HepG2 (cell line): ENCODE measurements around the gene PRSS36. TPM values are rescaled to one million over a fixed set of nuclear protein-coding genes. Genes with fewer than 3 reads are reported as not detected.

Experiments
- ATAC-seq: fragments of 200-7000 bp; cut with Tn5 transposase; 3 replicates; pipeline ENCODE4 v1.9.1; 2020; ENCODE audit warnings: mild to moderate bottlenecking, moderate library complexity
- BruUV-seq: library from RNA; stranded (reverse); fragments of 400-500 nt; replicated peaks from 2 replicates; lab custom pipeline; 2021; lab: Mats Ljungman, UMichigan
- CTCF ChIA-PET: fragments of 300-600 bp; formaldehyde crosslinking; extraction: SDS; loops from one replicate; lab custom pipeline; 2021; ENCODE audit warnings: low total read pairs, inconsistent platforms, low intra/inter-chr PET ratio; lab: Yijun Ruan, JAX
- POLR2A ChIA-PET: fragments of 350-600 bp; sonication (Branson Sonifier 250); formaldehyde crosslinking; loops from one replicate; lab custom pipeline; 2020; ENCODE audit warnings: antibody characterized with exemption, inconsistent platforms; lab: Yijun Ruan, JAX
- DNase-seq: peaks from one replicate; pipeline ENCODE4 v3.0.0-alpha.2; 2015; ENCODE audit warnings: low spot score
- FAIRE-seq: peaks from 3 replicates; lab custom pipeline; 2011; peaks lifted over from hg19 to GRCh38; lab: Jason Lieb, UNC
- H2AFZ ChIP-seq: one replicate; pipeline ENCODE4 v1.6.1; 2011; ENCODE audit warnings: low read length, inconsistent platforms
- H3K27ac ChIP-seq: fragments of 300-600 bp; 3 replicates; pipeline ENCODE4 v1.8.0; 2011; ENCODE audit warnings: mixed run types, mild to moderate bottlenecking, mixed read lengths, low read length, inconsistent platforms; ENCODE audit not compliant: insufficient read depth; ENCODE audit errors: extremely low read length
- H3K27me3 ChIP-seq, 2 experiments: fragments of 200-600 bp in 1 of 2; 2 replicates in 1 of 2; 3 replicates in 1 of 2; pipeline versions ENCODE4 v1.6.0 to v1.8.0; 2011; ENCODE audit warnings: low read length in 2 of 2, mild to moderate bottlenecking in 2 of 2, moderate library complexity in 2 of 2, inconsistent platforms in 1 of 2; ENCODE audit not compliant: insufficient read depth in 2 of 2, control insufficient read depth in 1 of 2
- H3K36me3 ChIP-seq, 2 experiments: fragments of 200-600 bp in 1 of 2; replicated peaks in 1 of 2; 2 replicates in 1 of 2; 3 replicates in 1 of 2; pipeline versions ENCODE4 v1.5.1 to v1.8.0; 2011; ENCODE audit warnings: low read length in 2 of 2, inconsistent platforms in 1 of 2; ENCODE audit not compliant: insufficient read depth in 2 of 2, control insufficient read depth in 1 of 2
- H3K4me1 ChIP-seq: 2 replicates; pipeline ENCODE4 v1.5.1; 2012; ENCODE audit warnings: low read length, inconsistent platforms; ENCODE audit not compliant: insufficient read depth
- H3K4me2 ChIP-seq: 2 replicates; pipeline ENCODE4 v1.6.0; 2011; ENCODE audit warnings: low read depth, low read length, inconsistent platforms
- H3K4me3 ChIP-seq, 3 experiments: fragments of 200-600 bp in 1 of 3; sonication (generic), shearing (Covaris generic) in 1 of 3; replicated peaks in 1 of 3; 2 replicates each; pipeline ENCODE4 v1.5.1; 2011 to 2016; ENCODE audit warnings: low read length in 3 of 3, inconsistent platforms in 2 of 3, low read depth in 2 of 3, mild to moderate bottlenecking in 2 of 3, control low read depth in 1 of 3, mixed read lengths in 1 of 3; ENCODE audit not compliant: insufficient read depth in 1 of 3
- H3K79me2 ChIP-seq: one replicate; pipeline ENCODE4 v1.6.1; 2011; ENCODE audit warnings: low read length, inconsistent platforms; ENCODE audit not compliant: insufficient read depth
- H3K9ac ChIP-seq: 2 replicates; pipeline ENCODE4 v1.6.0; 2011; ENCODE audit warnings: mild to moderate bottlenecking, low read depth, low read length, inconsistent platforms; ENCODE audit not compliant: insufficient read depth
- H3K9me3 ChIP-seq: 2 replicates; pipeline ENCODE4 v1.5.1; 2012; ENCODE audit warnings: mild to moderate bottlenecking, low read length
- H4K20me1 ChIP-seq: 2 replicates; pipeline ENCODE4 v1.6.0; 2011; ENCODE audit warnings: inconsistent platforms, mild to moderate bottlenecking, low read length, moderate library complexity; ENCODE audit not compliant: insufficient read depth
- IKZF5 ChIP-seq: IDR thresholded peaks from 2 replicates; pipeline ENCODE4 v1.6.1; 2018; ENCODE audit warnings: missing genetic modification reagents, mild to moderate bottlenecking, missing compliant biosample characterization
- MYC ChIP-seq: sonication (generic); formaldehyde crosslinking; IDR thresholded peaks from 2 replicates; pipeline ENCODE4 v1.9.0; 2021; ENCODE audit warnings: missing genetic modification reagents, borderline replicate concordance
- PITX1 ChIP-seq: sonication (generic); formaldehyde crosslinking; IDR thresholded peaks from 2 replicates; pipeline ENCODE4 v1.5.1; 2020; ENCODE audit warnings: mild to moderate bottlenecking, missing genetic modification reagents
- PRMT3 ChIP-seq: sonication (generic); formaldehyde crosslinking; IDR thresholded peaks from 2 replicates; pipeline ENCODE4 v1.8.1; 2022; ENCODE audit warnings: low read depth, mild to moderate bottlenecking, moderate library complexity, missing genetic modification reagents, borderline replicate concordance
- TBX3 ChIP-seq: fragments of 450-650 bp; IDR thresholded peaks from 2 replicates; pipeline ENCODE4 v1.6.1; 2017; ENCODE audit warnings: antibody characterized with exemption, mild to moderate bottlenecking, inconsistent platforms, borderline replicate concordance
- TRIM24 ChIP-seq: sonication (generic); formaldehyde crosslinking; IDR thresholded peaks from 2 replicates; pipeline ENCODE4 v1.8.0; 2022; ENCODE audit warnings: mild to moderate bottlenecking, missing genetic modification reagents
- ZBTB44 ChIP-seq: sonication (generic); formaldehyde crosslinking; IDR thresholded peaks from 2 replicates; pipeline ENCODE4 v1.4.0; 2020; ENCODE audit warnings: missing genetic modification reagents
- ZIK1 ChIP-seq: sonication (generic); formaldehyde crosslinking; IDR thresholded peaks from 2 replicates; pipeline ENCODE4 v1.5.0; 2020; ENCODE audit warnings: mild to moderate bottlenecking, low read depth, missing genetic modification reagents, borderline replicate concordance
- ZNF34 ChIP-seq: sonication (generic); formaldehyde crosslinking; IDR thresholded peaks from 2 replicates; pipeline ENCODE4 v1.4.0; 2020; ENCODE audit warnings: mild to moderate bottlenecking, missing genetic modification reagents, borderline replicate concordance
- ZNF441 ChIP-seq: sonication (generic); formaldehyde crosslinking; IDR thresholded peaks from 2 replicates; pipeline ENCODE4 v1.7.0; 2021; ENCODE audit warnings: missing genetic modification reagents, borderline replicate concordance
- WGBS: methylation state at CpG from one replicate; pipeline ENCODE4 v1.1.6; 2017; ENCODE audit warnings: low lambda C conversion rate; 5-methylcytosine and 5-hydroxymethylcytosine counted together
- in situ Hi-C: cut with HindIII; loops from 2 replicates; pipeline ENCODE4 v1.10.0; 2017; ENCODE audit warnings: low pct_unique_long_range_greater_than_20kb; ENCODE audit not compliant: extremely low pct_ligation_motif_present
- intact Hi-C: fragments of 100-400 bp; cut with micrococcal nuclease; formaldehyde crosslinking; loops from one replicate; pipeline ENCODE4 v1.10.0; 2022; ENCODE audit not compliant: unreplicated experiment
- polyA plus RNA-seq, 8 experiments: library from polyadenylated mRNA; depleted of rRNA in 3 of 8; stranded (reverse) in 7 of 8; unstranded in 1 of 8; fragments of >200 nt; fragmentation: Illumina TruSeq in 4 of 8; extraction: Trizol in 4 of 8; gene quantifications; 2 replicates each; pipeline versions ENCODE4 v1.2.1 to v1.2.3, GENCODE V29; 2011 to 2016; ENCODE audit warnings: low read depth in 4 of 8, missing spikeins in 1 of 8, mixed read lengths in 1 of 8; ENCODE audit not compliant: insufficient read depth in 1 of 8
- total RNA-seq, 5 experiments: library from RNA; depleted of rRNA; stranded (reverse); fragments of >200 nt; fragmentation: Illumina TruSeq; extraction: Trizol; gene quantifications; 2 replicates each; pipeline ENCODE4 v1.2.3, GENCODE V29; 2016; ENCODE audit warnings: low read depth in 1 of 5
- TF ChIP-seq, protein P1 (sequence below): IDR thresholded peaks from 2 replicates; pipeline ENCODE4 v1.6.1; 2016; ENCODE audit warnings: missing genetic modification reagents, missing compliant biosample characterization

Gene PRSS36
- total and polyA plus RNA-seq, 2 of the 13 experiments (the other 11 are each of a cell fraction or from before 2014, with no cell fraction given) = 1.5 to 2.1 TPM

- ChIA-PET CTCF (no interaction called here), POLR2A (interaction anchor here (1.0 to 3.3 kb wide), 7 partner anchors 11 to 129 kb away, joined by 3 to 21 read pairs (median 4); partner anchors contain the start of gene HSD3B7)
- H4K20me1 ChIP-seq = 0 out of 2 replicates have a peak, but pooled peaks cover 3% of the 10 kb centered on the region
- ATAC-seq (no peak), DNase-seq (no peak), FAIRE-seq (no peak)
- no TSS peak for BruUV-seq
- no peak overlapping the region; the same call in 1 of the 2 replicates for H3K4me2 ChIP-seq
- in situ Hi-C loops (no loop called here), intact Hi-C loops (no loop called here)
- 88% methylated on average over 8 of the region's 8 CpGs for WGBS
- peaks cover 45% of the 10 kb centered on the region for H3K4me1 ChIP-seq
- H3K27ac ChIP-seq = peak overlapping the region; percentile 10
- no peaks in the 10 kb centered on the region for H3K9me3 ChIP-seq
- no peaks in the 10 kb centered on the region; a peak in 1 of 5 replicates for H3K27me3 ChIP-seq
- peaks cover 18% of the 10 kb centered on the region for H3K79me2 ChIP-seq
- H3K9ac ChIP-seq = no peak overlapping the region
- H2AFZ ChIP-seq = no peak overlapping the region
- TF ChIP-seq PITX1 (CRISPR knock-in tag) (0 out of 2 replicates have a peak, but pooled peaks have one; percentile 5), ZNF441 (CRISPR knock-in tag) (0 out of 2 replicates have a peak, but pooled peaks have one; percentile 32), TRIM24 (CRISPR knock-in tag) (no peak)
- H3K36me3 ChIP-seq = peaks cover 21 to 35% of the 10 kb centered on the region in 2 experiments
- no peak overlapping the region for H3K4me3 ChIP-seq
Measured at GRCh38 chr16:31114468-31114867, 35.4 kb downstream of the PRSS36 start.

DNA sequence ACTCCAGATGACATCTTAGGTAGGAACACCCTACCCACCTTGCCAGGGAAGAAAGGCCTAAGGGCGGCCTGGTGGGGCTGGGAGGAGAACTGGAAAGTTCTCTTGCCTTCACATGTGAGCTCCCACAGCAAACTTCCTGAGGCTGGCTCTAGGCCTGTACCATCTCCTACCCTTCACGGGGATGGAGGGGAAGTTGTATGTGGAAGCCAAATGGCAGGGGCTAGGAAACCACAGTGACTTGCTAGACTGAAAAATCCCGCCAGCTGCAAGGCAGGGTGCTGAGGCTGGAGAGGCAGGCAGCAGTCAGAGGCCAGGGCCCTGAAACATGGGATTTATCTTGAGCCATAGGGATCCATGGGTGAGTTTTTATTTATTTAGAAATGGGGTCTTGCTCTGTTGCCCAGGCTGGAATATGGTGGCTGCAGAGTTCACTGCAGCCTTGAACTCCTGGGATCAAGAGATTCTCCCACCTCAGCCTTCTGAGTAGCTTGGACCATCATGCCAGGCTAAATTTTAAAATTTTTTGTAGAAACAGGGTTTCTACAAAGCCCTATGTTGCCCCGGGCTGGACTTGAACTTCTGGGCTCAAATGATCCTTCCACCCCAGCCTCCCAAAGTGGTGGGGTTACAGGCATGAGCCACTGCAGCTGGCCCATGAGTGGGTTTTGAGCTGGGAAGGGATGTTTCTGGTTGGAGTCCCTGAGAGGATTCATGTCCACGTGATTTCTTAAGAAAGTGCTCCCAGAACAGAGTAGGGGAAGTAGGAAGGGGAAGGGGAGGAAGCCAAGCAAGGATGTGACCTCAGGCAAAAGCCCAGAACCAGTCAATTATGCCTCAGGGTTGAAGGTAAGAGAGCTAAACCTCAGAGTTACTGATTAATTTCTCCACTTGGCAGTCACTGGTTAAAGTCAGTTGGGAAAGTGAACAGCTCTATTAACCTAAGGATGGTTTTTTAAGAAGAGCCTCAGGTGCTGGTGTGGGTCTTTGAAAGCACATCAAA lies 36.4 kb downstream of the PRSS36 start:
- in situ Hi-C loops (no loop called here), intact Hi-C loops (no loop called here)
- H3K36me3 ChIP-seq = peaks cover 20 to 35% of the 10 kb centered on the region in 2 experiments
- 62% methylated on average over 5 of the region's 5 CpGs for WGBS
- H4K20me1 ChIP-seq = 0 out of 2 replicates have a peak, but pooled peaks cover 3% of the 10 kb centered on the region
- H3K79me2 ChIP-seq = peaks cover 18% of the 10 kb centered on the region
- H3K27me3 ChIP-seq = no peaks in the 10 kb centered on the region; a peak in 1 of 5 replicates
- peaks cover 44% of the 10 kb centered on the region for H3K4me1 ChIP-seq
- H3K9ac ChIP-seq = no peak overlapping the region
- ChIA-PET POLR2A (interaction anchor here (0.6 to 3.3 kb wide), 13 partner anchors 8 to 128 kb away, joined by 3 to 21 read pairs (median 3); partner anchors contain the start of genes FUS, HSD3B7, ZNF646 and ZNF668), CTCF (no interaction called here)
- H3K4me3 ChIP-seq = no peak overlapping the region
- ATAC-seq (peak; percentile 34), DNase-seq (peak; percentile 57), FAIRE-seq (peak; percentile 89)
- H2AFZ ChIP-seq = no peak overlapping the region
- H3K27ac ChIP-seq = peak overlapping the region; percentile 64
- no peaks in the 10 kb centered on the region for H3K9me3 ChIP-seq
- BruUV-seq = no TSS peak
- peak overlapping the region; percentile 48 for H3K4me2 ChIP-seq
- TF ChIP-seq TBX3 (no peak), PRMT3 (0 out of 2 replicates have a peak, but pooled peaks have one; percentile 42), ZIK1 (CRISPR knock-in tag) (no peak), ZBTB44 (CRISPR knock-in tag) (no peak), ZNF34 (CRISPR knock-in tag) (no peak), IKZF5 (CRISPR knock-in tag) (peak; percentile 28; the same call in 1 of the 2 replicates), MYC (CRISPR knock-in tag) (no peak)
- TF ChIP-seq, protein P1, sequence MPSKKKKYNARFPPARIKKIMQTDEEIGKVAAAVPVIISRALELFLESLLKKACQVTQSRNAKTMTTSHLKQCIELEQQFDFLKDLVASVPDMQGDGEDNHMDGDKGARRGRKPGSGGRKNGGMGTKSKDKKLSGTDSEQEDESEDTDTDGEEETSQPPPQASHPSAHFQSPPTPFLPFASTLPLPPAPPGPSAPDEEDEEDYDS (CRISPR knock-in tag) = 0 out of 2 replicates have a peak, but pooled peaks have one; percentile 40
